A549 (cell line): ENCODE measurements around the gene ARID1B.

Experiments
- CEBPB ChIP-seq, 2 experiments: fragments of >200 bp in 1 of 2; sonication (Bioruptor Twin) in 1 of 2; formaldehyde crosslinking in 1 of 2; IDR thresholded peaks; 2 replicates each; pipeline ENCODE4 v1.6.1; 2012 to 2016
- CHD2 ChIP-seq: fragments of 150-350 bp; IDR thresholded peaks from 2 replicates; pipeline ENCODE4 v1.6.1; 2014; ENCODE audit warnings: low read length; ENCODE audit not compliant: partially characterized antibody
- CTCF ChIP-seq: fragments of >200 bp; sonication (Bioruptor Twin); formaldehyde crosslinking; IDR thresholded peaks from 3 replicates; pipeline ENCODE4 v1.5.1; 2016

GRCh38 chr6:157238346-157238745, 461.2 kb downstream of the ARID1B start:
- no peak for TF ChIP-seq CHD2
- TF ChIP-seq CTCF, result no peak
- no peak for TF ChIP-seq CEBPB (IDR thresholded peaks at IDR 0.05)
